Activated CD8-positive, alpha-beta T cell treated with anti-CD3 and anti-CD28 coated beads for 36 hours (primary cell): Measurements from ENCODE around the gene TNIK. TPM values are rescaled to one million over a fixed set of nuclear protein-coding genes. Genes with fewer than 3 reads are reported as not detected.

ENCODE experiments used
- ATAC-seq: fragments of 200-7000 bp; cut with Tn5 transposase; one replicate; pipeline ENCODE4 v1.10.0; 2021; ENCODE audit warnings: mild to moderate bottlenecking, moderate library complexity
- CTCF ChIA-PET: fragments of 350-600 bp; sonication (Branson Sonifier 250); formaldehyde crosslinking; loops from one replicate; lab custom pipeline; 2021; ENCODE audit warnings: antibody characterized with exemption; lab: Charles Lee
- POLR2A ChIA-PET: fragments of 350-600 bp; sonication (Branson Sonifier 250); formaldehyde crosslinking; loops from one replicate; lab custom pipeline; 2021; ENCODE audit warnings: antibody characterized with exemption; lab: Charles Lee
- DNase-seq: peaks from one replicate; pipeline ENCODE4 v3.0.0-alpha.2; 2020
- H3K27ac Mint-ChIP-seq: one replicate; pipeline ENCODE4 v1.8.0; 2021; ENCODE audit warnings: mild to moderate bottlenecking, mixed read lengths
- H3K27me3 Mint-ChIP-seq: one replicate; pipeline ENCODE4 v1.8.0; 2021; ENCODE audit warnings: mixed read lengths
- H3K36me3 Mint-ChIP-seq: one replicate; pipeline ENCODE4 v1.8.0; 2021; ENCODE audit warnings: low read depth, mixed read lengths
- H3K4me1 Mint-ChIP-seq: one replicate; pipeline ENCODE4 v1.8.0; 2021; ENCODE audit warnings: low read depth, mixed read lengths
- H3K4me3 Mint-ChIP-seq: one replicate; pipeline ENCODE4 v1.8.0; 2021; ENCODE audit warnings: mild to moderate bottlenecking, moderate library complexity, mixed read lengths
- H3K9me3 Mint-ChIP-seq: one replicate; pipeline ENCODE4 v1.8.0; 2021; ENCODE audit warnings: mixed read lengths
- intact Hi-C: fragments of 100-400 bp; cut with micrococcal nuclease; formaldehyde crosslinking; loops from one replicate; pipeline ENCODE4 v1.10.0; 2022
- total RNA-seq, 2 experiments: library from RNA; stranded (reverse); gene quantifications; one replicate each; pipeline ENCODE4 v1.2.3, GENCODE V29; 2021
- TF ChIP-seq, protein P1 (sequence below): fragments of 200-600 bp; IDR thresholded peaks from one replicate; pipeline ENCODE4 v1.8.0; 2022; ENCODE audit warnings: antibody characterized with exemption, mild to moderate bottlenecking

The TNIK gene
- total RNA-seq, 2 experiments from 2014 or later = 25.1 to 28.8 TPM

DNA sequence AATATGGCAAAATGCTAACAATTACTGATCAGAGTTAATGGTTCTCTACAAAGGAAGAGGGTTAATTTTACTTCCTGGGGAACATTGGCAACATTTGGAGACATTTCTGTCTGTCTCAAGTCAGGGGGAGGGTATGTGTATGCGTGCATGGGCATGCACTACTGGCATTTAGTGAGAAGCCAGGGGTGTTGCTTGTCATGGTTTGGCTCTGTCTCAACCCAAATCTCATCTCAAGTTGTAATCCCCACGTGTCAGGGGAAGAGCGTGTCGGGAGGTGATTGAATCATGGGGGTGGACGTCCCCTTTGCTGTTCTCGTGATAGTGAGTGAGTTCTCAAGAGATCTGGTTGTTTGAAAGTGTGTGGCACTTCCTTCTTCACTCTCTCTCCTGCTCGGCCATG is 28.3 kb upstream of the TNIK start:
- Mint-ChIP-seq H3K4me3 (no peak overlapping the region), H3K27ac (no peak overlapping the region), H3K9me3 (peaks cover 2% of the 10 kb centered on the region), H3K27me3 (no peaks in the 10 kb centered on the region), H3K4me1 (peaks cover 20% of the 10 kb centered on the region), H3K36me3 (peaks cover 2% of the 10 kb centered on the region)
- TF ChIP-seq, protein P1, sequence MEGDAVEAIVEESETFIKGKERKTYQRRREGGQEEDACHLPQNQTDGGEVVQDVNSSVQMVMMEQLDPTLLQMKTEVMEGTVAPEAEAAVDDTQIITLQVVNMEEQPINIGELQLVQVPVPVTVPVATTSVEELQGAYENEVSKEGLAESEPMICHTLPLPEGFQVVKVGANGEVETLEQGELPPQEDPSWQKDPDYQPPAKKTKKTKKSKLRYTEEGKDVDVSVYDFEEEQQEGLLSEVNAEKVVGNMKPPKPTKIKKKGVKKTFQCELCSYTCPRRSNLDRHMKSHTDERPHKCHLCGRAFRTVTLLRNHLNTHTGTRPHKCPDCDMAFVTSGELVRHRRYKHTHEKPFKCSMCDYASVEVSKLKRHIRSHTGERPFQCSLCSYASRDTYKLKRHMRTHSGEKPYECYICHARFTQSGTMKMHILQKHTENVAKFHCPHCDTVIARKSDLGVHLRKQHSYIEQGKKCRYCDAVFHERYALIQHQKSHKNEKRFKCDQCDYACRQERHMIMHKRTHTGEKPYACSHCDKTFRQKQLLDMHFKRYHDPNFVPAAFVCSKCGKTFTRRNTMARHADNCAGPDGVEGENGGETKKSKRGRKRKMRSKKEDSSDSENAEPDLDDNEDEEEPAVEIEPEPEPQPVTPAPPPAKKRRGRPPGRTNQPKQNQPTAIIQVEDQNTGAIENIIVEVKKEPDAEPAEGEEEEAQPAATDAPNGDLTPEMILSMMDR = no peak
- ChIA-PET POLR2A (no interaction called here), CTCF (interaction anchor here (1.4 kb wide), 1 partner anchor 9 kb away, joined by 3 read pairs; no protein-coding TSS in a partner anchor)
- intact Hi-C loops = no loop called here
- no peak for DNase-seq
- ATAC-seq = no peak

DNA sequence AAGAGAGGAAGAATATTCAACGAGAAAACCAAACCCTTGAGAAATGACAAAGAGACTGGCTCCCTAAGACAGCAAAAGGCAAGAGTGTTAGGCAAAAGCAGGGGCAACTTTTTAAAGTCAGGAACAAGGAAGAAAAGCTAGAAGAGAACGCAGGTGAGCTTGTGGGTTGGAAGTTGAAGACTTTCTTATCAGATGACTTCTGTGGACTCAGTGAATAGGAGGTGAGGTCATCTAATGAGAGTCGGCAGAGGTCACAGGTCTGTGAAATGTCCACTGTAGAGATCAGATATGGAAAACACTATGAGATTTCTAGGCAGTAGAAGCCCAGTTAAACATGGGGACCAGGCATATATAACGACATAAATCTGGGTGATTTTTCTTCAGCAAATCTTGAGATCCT is 27.2 kb upstream of the TNIK start:
- intact Hi-C loops = no loop called here
- CTCF ChIA-PET = interaction anchor here (0.6 kb wide), 1 partner anchor 77 kb away, joined by 3 read pairs; no protein-coding TSS in a partner anchor
- POLR2A ChIA-PET = no interaction called here
- Mint-ChIP-seq H3K4me1 (peaks cover 12% of the 10 kb centered on the region), H3K4me3 (no peak overlapping the region), H3K27me3 (no peaks in the 10 kb centered on the region), H3K27ac (no peak overlapping the region), H3K36me3 (no peaks in the 10 kb centered on the region), H3K9me3 (no peaks in the 10 kb centered on the region)
- TF ChIP-seq, protein P1 = no peak
- DNase-seq = no peak
- no peak for ATAC-seq

DNA sequence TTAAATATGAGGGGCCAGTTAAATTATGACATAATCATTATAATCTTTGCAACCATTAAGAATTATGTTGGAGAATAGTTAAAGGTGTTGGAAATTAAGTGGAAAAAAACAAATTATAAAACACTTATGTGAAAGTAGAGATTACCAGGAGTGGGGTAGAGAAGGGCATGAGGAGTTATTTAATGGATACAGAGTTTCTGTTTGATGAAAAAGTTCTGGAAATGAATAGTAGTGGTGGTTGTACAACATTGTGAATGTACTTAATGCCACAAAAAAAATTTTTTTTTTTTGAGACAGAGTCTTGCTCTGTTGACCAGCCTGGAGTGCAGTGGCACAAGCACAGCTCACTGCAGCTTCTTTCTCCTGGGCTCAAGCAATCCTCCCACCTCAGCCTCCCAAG is 25.1 kb upstream of the TNIK start:
- H3K36me3 Mint-ChIP-seq = no peaks in the 10 kb centered on the region
- ATAC-seq = no peak
- no peak overlapping the region for H3K4me3 Mint-ChIP-seq
- no peaks in the 10 kb centered on the region for H3K9me3 Mint-ChIP-seq
- TF ChIP-seq, protein P1 = no peak
- H3K27ac Mint-ChIP-seq = no peak overlapping the region
- ChIA-PET CTCF (no interaction called here), POLR2A (no interaction called here)
- DNase-seq = no peak
- H3K4me1 Mint-ChIP-seq = peaks cover 11% of the 10 kb centered on the region
- intact Hi-C loops = no loop called here
- no peaks in the 10 kb centered on the region for H3K27me3 Mint-ChIP-seq

DNA sequence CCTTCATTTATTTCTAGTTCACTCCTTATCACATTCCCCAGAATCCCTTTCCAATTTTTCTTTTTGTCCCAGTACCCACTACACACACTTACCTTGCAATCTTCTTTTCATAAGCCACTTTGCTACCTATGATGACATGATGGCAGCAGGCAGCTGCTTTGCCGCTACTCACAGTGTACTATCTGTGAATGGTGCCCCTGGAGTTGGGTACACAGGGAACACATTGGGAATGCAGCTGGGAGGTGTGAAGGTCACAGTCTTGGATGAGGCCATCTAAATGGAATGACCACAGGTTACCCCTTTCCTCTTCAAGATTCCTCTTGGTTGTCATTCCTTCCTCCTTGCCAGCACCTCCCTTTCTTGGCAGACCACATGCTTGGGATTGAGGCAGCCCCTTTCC is 20.8 kb upstream of the TNIK start:
- POLR2A ChIA-PET = interaction anchor here (1.8 kb wide), 1 partner anchor 20 kb away, joined by 12 read pairs; the partner anchor contains the start of gene TNIK
- Mint-ChIP-seq H3K27ac (peak overlapping the region; percentile 82), H3K27me3 (no peaks in the 10 kb centered on the region), H3K36me3 (no peaks in the 10 kb centered on the region), H3K4me3 (peak overlapping the region; percentile 19), H3K9me3 (no peaks in the 10 kb centered on the region), H3K4me1 (peaks cover 15% of the 10 kb centered on the region)
- TF ChIP-seq, protein P1 = no peak
- DNase-seq = no peak
- intact Hi-C loops = no loop called here
- ATAC-seq = no peak
- CTCF ChIA-PET = interaction anchor here (1.0 to 1.1 kb wide), 2 partner anchors 9 kb away, joined by 3 to 4 read pairs; no protein-coding TSS in a partner anchor

DNA sequence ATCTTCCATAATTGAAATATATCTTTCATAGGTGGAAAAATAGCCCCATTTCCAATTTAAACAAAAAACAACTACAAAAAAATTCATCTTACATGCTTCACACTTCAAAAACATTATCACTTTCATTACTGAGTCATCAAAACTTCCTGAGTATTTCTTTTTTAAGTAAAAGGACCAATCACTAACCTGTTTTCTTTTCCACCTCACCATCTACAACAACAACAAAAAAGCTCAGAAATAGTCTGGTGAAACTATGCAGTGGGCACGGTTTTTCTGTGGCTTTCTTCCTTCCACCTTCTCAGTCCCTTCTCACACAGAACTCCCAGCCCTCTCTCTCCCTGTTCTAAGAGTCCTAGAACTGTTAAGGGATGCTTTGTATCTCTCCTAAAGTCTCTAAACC is 20.3 kb upstream of the TNIK start:
- Mint-ChIP-seq H3K4me1 (peaks cover 15% of the 10 kb centered on the region), H3K9me3 (no peaks in the 10 kb centered on the region), H3K36me3 (no peaks in the 10 kb centered on the region), H3K27ac (peak overlapping the region; percentile 82), H3K27me3 (no peaks in the 10 kb centered on the region), H3K4me3 (peak overlapping the region; percentile 19)
- TF ChIP-seq, protein P1 = no peak
- ATAC-seq (peak; percentile 82), DNase-seq (peak; percentile 22)
- intact Hi-C loops = no loop called here
- ChIA-PET CTCF (interaction anchor here (1.0 to 4.7 kb wide), 4 partner anchors 9 to 86 kb away, joined by 4 to 22 read pairs (median 4); partner anchors contain the start of gene TNIK), POLR2A (interaction anchor here (0.8 to 1.8 kb wide), 2 partner anchors 18 to 19 kb away, joined by 4 to 12 read pairs; partner anchors contain the start of gene TNIK)
